H9 (cell line): ENCODE results near the gene KIAA0753. TPM values are rescaled to one million over a fixed set of nuclear protein-coding genes. Genes with fewer than 3 reads are reported as not detected.

Experiments used
- DNase-seq: peaks from one replicate; pipeline ENCODE4 v3.0.0-alpha.2; 2017
- H2AFZ ChIP-seq: one replicate; pipeline ENCODE4 v1.6.1; 2013; ENCODE audit warnings: mild to moderate bottlenecking, low read length, control low read depth, moderate library complexity
- H2AK5ac ChIP-seq: 2 replicates; pipeline ENCODE4 v1.6.1; 2013; ENCODE audit warnings: low read length, control low read depth, mixed read lengths; ENCODE audit not compliant: insufficient read length
- H2BK120ac ChIP-seq: one replicate; pipeline ENCODE4 v1.6.1; 2013; ENCODE audit warnings: low read depth, mild to moderate bottlenecking, low read length, control low read depth, inconsistent platforms; ENCODE audit not compliant: poor library complexity, severe bottlenecking
- H2BK12ac ChIP-seq: 2 replicates; pipeline ENCODE4 v1.6.1; 2013; ENCODE audit warnings: low read length, control low read depth, mixed read lengths, low read depth; ENCODE audit not compliant: insufficient read length
- H2BK15ac ChIP-seq: 2 replicates; pipeline ENCODE4 v1.6.1; 2013; ENCODE audit warnings: low read depth, low read length, control low read depth
- H2BK20ac ChIP-seq: one replicate; pipeline ENCODE4 v1.6.1; 2013; ENCODE audit warnings: low read depth, mild to moderate bottlenecking, low read length, control low read depth, inconsistent platforms; ENCODE audit not compliant: poor library complexity, severe bottlenecking
- H2BK5ac ChIP-seq: 2 replicates; pipeline ENCODE4 v1.6.1; 2013; ENCODE audit warnings: low read length, control low read depth, mixed read lengths; ENCODE audit not compliant: insufficient read length
- H3K14ac ChIP-seq: 2 replicates; pipeline ENCODE4 v1.6.1; 2013; ENCODE audit warnings: low read length, control low read depth; ENCODE audit not compliant: insufficient read depth
- H3K18ac ChIP-seq: 2 replicates; pipeline ENCODE4 v1.6.1; 2013; ENCODE audit warnings: low read depth, mild to moderate bottlenecking, mixed read lengths, low read length, control low read depth; ENCODE audit not compliant: insufficient read length
- H3K23ac ChIP-seq: 2 replicates; pipeline ENCODE4 v1.6.1; 2013; ENCODE audit warnings: low read length, control low read depth, mixed read lengths, low read depth; ENCODE audit not compliant: insufficient read length
- H3K23me2 ChIP-seq: 2 replicates; pipeline ENCODE4 v1.6.1; 2013; ENCODE audit warnings: low read depth, mild to moderate bottlenecking, mixed read lengths, low read length, control low read depth; ENCODE audit not compliant: insufficient read length, poor library complexity, severe bottlenecking
- H3K27ac ChIP-seq: 2 replicates; pipeline ENCODE4 v1.5.1; 2013; ENCODE audit warnings: low read length, control low read depth, mixed read lengths, low read depth; ENCODE audit not compliant: insufficient read length
- H3K27me3 ChIP-seq: 2 replicates; pipeline ENCODE4 v1.6.1; 2013; ENCODE audit warnings: low read length, control low read depth, inconsistent platforms; ENCODE audit not compliant: insufficient read depth
- H3K4ac ChIP-seq: 2 replicates; pipeline ENCODE4 v1.6.1; 2013; ENCODE audit warnings: low read depth, mild to moderate bottlenecking, control low read depth, inconsistent platforms, low read length, moderate library complexity
- H3K4me1 ChIP-seq: 2 replicates; pipeline ENCODE4 v1.6.1; 2013; ENCODE audit warnings: low read length, control low read depth, inconsistent platforms; ENCODE audit not compliant: insufficient read depth
- H3K4me2 ChIP-seq: 2 replicates; pipeline ENCODE4 v1.6.1; 2013; ENCODE audit warnings: low read length, control low read depth, mixed read lengths; ENCODE audit not compliant: insufficient read length, insufficient read depth
- H3K56ac ChIP-seq: 2 replicates; pipeline ENCODE4 v1.6.1; 2013; ENCODE audit warnings: low read depth, mild to moderate bottlenecking, mixed read lengths, low read length, control low read depth; ENCODE audit not compliant: insufficient read length
- H3K79me1 ChIP-seq: 2 replicates; pipeline ENCODE4 v1.6.1; 2013; ENCODE audit warnings: low read depth, mild to moderate bottlenecking, moderate library complexity, low read length, control low read depth, inconsistent platforms; ENCODE audit not compliant: insufficient read depth, poor library complexity, severe bottlenecking
- H3K79me2 ChIP-seq: 2 replicates; pipeline ENCODE4 v1.6.1; 2013; ENCODE audit warnings: low read length, control low read depth, inconsistent platforms; ENCODE audit not compliant: insufficient read depth
- H3K9ac ChIP-seq: 2 replicates; pipeline ENCODE4 v1.6.1; 2013; ENCODE audit warnings: low read length, control low read depth, mixed read lengths; ENCODE audit not compliant: insufficient read length; ENCODE audit errors: extremely low read depth
- H3K9me3 ChIP-seq: one replicate; pipeline ENCODE4 v1.6.1; 2013; ENCODE audit warnings: low read depth, low read length, inconsistent platforms; ENCODE audit not compliant: control insufficient read depth
- H3T11ph ChIP-seq: one replicate; pipeline ENCODE4 v1.6.1; 2013; ENCODE audit warnings: mild to moderate bottlenecking, low read length, control low read depth, inconsistent platforms
- H4K20me1 ChIP-seq: one replicate; pipeline ENCODE4 v1.6.1; 2013; ENCODE audit not compliant: control insufficient read depth, insufficient read length, insufficient read depth
- H4K5ac ChIP-seq: 2 replicates; pipeline ENCODE4 v1.6.1; 2013; ENCODE audit warnings: low read depth, mild to moderate bottlenecking, mixed read lengths, low read length, control low read depth; ENCODE audit not compliant: insufficient read length
- H4K8ac ChIP-seq: replicated peaks from 2 replicates; pipeline ENCODE4 v1.6.1; 2013; ENCODE audit warnings: low read length, control low read depth, mixed read lengths, low read depth; ENCODE audit not compliant: insufficient read length
- H4K91ac ChIP-seq: 2 replicates; pipeline ENCODE4 v1.6.1; 2013; ENCODE audit warnings: low read depth, mild to moderate bottlenecking, moderate library complexity, mixed read lengths, low read length, control low read depth; ENCODE audit not compliant: insufficient read length
- H3K27ac Mint-ChIP-seq, 3 experiments: 2 replicates in 2 of 3; 3 replicates in 1 of 3; pipeline ENCODE4 v1.8.0; 2020 to 2021; ENCODE audit warnings: mixed read lengths in 3 of 3, mild to moderate bottlenecking in 1 of 3, moderate library complexity in 1 of 3
- H3K27me3 Mint-ChIP-seq: 2 replicates; pipeline ENCODE4 v1.8.0; 2021; ENCODE audit warnings: low read depth, mild to moderate bottlenecking, moderate library complexity, mixed read lengths
- H3K36me3 Mint-ChIP-seq, 3 experiments: 2 replicates in 2 of 3; 3 replicates in 1 of 3; pipeline ENCODE4 v1.8.0; 2020 to 2021; ENCODE audit warnings: low read depth in 3 of 3, mixed read lengths in 3 of 3; ENCODE audit not compliant: insufficient read depth in 1 of 3
- H3K4me1 Mint-ChIP-seq, 2 experiments: 2 replicates each; pipeline ENCODE4 v1.8.0; 2020; ENCODE audit warnings: mixed read lengths in 2 of 2
- H3K4me3 Mint-ChIP-seq, 2 experiments: 2 replicates in 1 of 2; 3 replicates in 1 of 2; pipeline ENCODE4 v1.8.0; 2020 to 2021; ENCODE audit warnings: mild to moderate bottlenecking in 2 of 2, mixed read lengths in 2 of 2, moderate library complexity in 1 of 2
- H3K9me3 Mint-ChIP-seq, 2 experiments: 2 replicates in 1 of 2; 3 replicates in 1 of 2; pipeline ENCODE4 v1.8.0; 2020; ENCODE audit warnings: mild to moderate bottlenecking in 2 of 2, mixed read lengths in 2 of 2, moderate library complexity in 1 of 2
- WGBS: extraction: QIAGEN DNeasy Blood & Tissue Kit; methylation state at CpG from one replicate; pipeline ENCODE4 v1.1.7; 2013; ENCODE audit warnings: missing lambda C conversion rate, low lambda C conversion rate, mixed read lengths; ENCODE audit not compliant: insufficient read length; ENCODE audit errors: extremely low coverage; 5-methylcytosine and 5-hydroxymethylcytosine counted together
- total RNA-seq: library from RNA; stranded (reverse); gene quantifications from 2 replicates; pipeline ENCODE4 v1.2.1, GENCODE V29; 2021
- TF ChIP-seq, protein P1 (sequence below): fragments of 200-600 bp; sonication (generic); conservative IDR thresholded peaks from 3 replicates; pipeline ENCODE4 v1.8.0; 2021; ENCODE audit warnings: antibody characterized with exemption, mild to moderate bottlenecking

Gene KIAA0753
- total RNA-seq, 1 experiment from 2014 or later = 37.2 TPM

DNA sequence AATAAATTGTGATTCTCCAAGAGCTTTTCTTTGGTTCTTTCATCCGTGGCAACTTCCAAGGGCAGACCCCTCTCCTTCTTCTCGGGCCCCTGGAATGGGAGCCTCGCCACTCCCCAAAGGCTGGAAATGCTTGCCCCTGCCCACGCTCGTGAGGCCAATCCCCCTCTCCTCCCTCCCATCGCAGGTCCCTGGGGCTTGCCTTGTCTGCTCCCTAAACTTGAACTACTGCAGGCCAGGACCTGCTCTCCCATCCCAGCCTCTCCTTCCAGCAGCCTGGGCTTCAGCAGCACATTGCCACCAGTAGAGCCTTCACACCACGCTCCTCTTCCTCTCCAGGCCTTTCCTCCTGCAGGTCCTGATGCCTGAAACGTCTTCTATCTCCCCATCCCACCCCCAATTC, 95.2 kb downstream of the KIAA0753 start:
- H3K79me2 ChIP-seq = no peaks in the 10 kb centered on the region
- no peak overlapping the region for H3K27ac ChIP-seq
- no peak overlapping the region for H3K4me2 ChIP-seq
- no peak overlapping the region for H3K23ac ChIP-seq
- H4K20me1 ChIP-seq = no peaks in the 10 kb centered on the region
- H2BK120ac ChIP-seq = no peak overlapping the region
- no peak overlapping the region for H4K8ac ChIP-seq
- no peaks in the 10 kb centered on the region for H3K79me1 ChIP-seq
- H3K27ac Mint-ChIP-seq = no peak overlapping the region; a peak in 1 of 7 replicates
- H2AFZ ChIP-seq = no peak overlapping the region
- H2BK5ac ChIP-seq = no peak overlapping the region
- peaks cover 2% of the 10 kb centered on the region for H3K27me3 Mint-ChIP-seq
- no peaks in the 10 kb centered on the region for H3K9me3 ChIP-seq
- no peak overlapping the region for H2BK12ac ChIP-seq
- WGBS = no CpG with 5 or more reads among the region's 8 CpGs
- H2BK15ac ChIP-seq = no peak overlapping the region
- no peak overlapping the region for H3K18ac ChIP-seq
- H3K4me1 ChIP-seq = peaks cover 4% of the 10 kb centered on the region; the same call in 1 of the 2 replicates
- no peak overlapping the region for H4K5ac ChIP-seq
- DNase-seq = no peak
- H3K56ac ChIP-seq = no peak overlapping the region
- no peak overlapping the region for H3K4me3 Mint-ChIP-seq
- no peak overlapping the region for H3K9ac ChIP-seq
- peaks cover 45 to 49% of the 10 kb centered on the region in 2 experiments for H3K4me1 Mint-ChIP-seq
- no peaks in the 10 kb centered on the region for H3K27me3 ChIP-seq
- H3K23me2 ChIP-seq = no peaks in the 10 kb centered on the region
- H3K14ac ChIP-seq = no peak overlapping the region
- H2AK5ac ChIP-seq = no peak overlapping the region
- no peak overlapping the region for H4K91ac ChIP-seq
- no peak overlapping the region for H3T11ph ChIP-seq
- TF ChIP-seq, protein P1, sequence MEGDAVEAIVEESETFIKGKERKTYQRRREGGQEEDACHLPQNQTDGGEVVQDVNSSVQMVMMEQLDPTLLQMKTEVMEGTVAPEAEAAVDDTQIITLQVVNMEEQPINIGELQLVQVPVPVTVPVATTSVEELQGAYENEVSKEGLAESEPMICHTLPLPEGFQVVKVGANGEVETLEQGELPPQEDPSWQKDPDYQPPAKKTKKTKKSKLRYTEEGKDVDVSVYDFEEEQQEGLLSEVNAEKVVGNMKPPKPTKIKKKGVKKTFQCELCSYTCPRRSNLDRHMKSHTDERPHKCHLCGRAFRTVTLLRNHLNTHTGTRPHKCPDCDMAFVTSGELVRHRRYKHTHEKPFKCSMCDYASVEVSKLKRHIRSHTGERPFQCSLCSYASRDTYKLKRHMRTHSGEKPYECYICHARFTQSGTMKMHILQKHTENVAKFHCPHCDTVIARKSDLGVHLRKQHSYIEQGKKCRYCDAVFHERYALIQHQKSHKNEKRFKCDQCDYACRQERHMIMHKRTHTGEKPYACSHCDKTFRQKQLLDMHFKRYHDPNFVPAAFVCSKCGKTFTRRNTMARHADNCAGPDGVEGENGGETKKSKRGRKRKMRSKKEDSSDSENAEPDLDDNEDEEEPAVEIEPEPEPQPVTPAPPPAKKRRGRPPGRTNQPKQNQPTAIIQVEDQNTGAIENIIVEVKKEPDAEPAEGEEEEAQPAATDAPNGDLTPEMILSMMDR = no peak
- H3K4ac ChIP-seq = no peak overlapping the region
- no peaks in the 10 kb centered on the region for H3K36me3 Mint-ChIP-seq
- no peak overlapping the region for H2BK20ac ChIP-seq
- no peaks in the 10 kb centered on the region for H3K9me3 Mint-ChIP-seq
